ENCODE measurements around the gene POLR1F. TPM values are rescaled to one million over a fixed set of nuclear protein-coding genes. Genes with fewer than 3 reads are reported as not detected.

Gene POLR1F
- total RNA-seq, 1 experiment from 2014 or later = 21.1 TPM

DNA sequence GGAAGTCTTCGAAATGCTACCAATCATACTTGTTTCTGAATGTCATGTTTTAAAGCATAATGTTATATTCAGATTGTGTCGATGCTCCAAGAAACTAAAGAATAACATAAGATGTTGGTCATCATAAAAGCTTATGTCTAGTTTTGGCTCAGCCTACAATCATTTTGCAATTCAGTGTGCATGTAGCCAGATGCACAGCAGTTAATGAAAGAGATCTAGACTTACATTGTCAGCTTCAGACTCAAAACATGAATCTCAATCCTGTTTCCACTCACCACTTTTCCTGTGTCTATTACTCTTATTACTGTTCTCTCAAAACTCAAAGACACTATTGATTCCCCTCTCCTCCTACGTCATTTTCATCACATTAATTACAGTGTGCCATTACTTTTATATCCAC, 43.2 kb upstream of the POLR1F start:
- ATAC-seq (no peak), DNase-seq (ENCODE audit: low read depth, low spot score) (no peak)
- Histone ChIP-seq H3K36me3 (ENCODE audit: control insufficient read depth in 1 of 2, insufficient read depth in 2 of 2, low read length in 2 of 2) (no peaks in the 10 kb centered on the region), H3K4me1 (ENCODE audit: control insufficient read depth in 1 of 2, insufficient read depth in 2 of 2, low read length in 2 of 2) (no peaks in the 10 kb centered on the region), H3K9me3 (ENCODE audit: control insufficient read depth in 1 of 2, insufficient read depth in 1 of 2, low read depth in 1 of 2, low read length in 2 of 2) (no peaks in the 10 kb centered on the region), H3K27me3 (ENCODE audit: insufficient read depth, low read length) (no peaks in the 10 kb centered on the region), H4K20me1 (ENCODE audit: insufficient read depth) (no peaks in the 10 kb centered on the region), H3K4me2 (ENCODE audit: low read length) (no peak overlapping the region), H2AFZ (ENCODE audit: low read depth, low read length, poor library complexity, severe bottlenecking) (no peak overlapping the region), H3K9ac (ENCODE audit: low read length) (no peak overlapping the region), H3K9me2 (ENCODE audit: insufficient read depth) (no peaks in the 10 kb centered on the region), H3K79me2 (ENCODE audit: insufficient read depth, low read length) (no peaks in the 10 kb centered on the region), H3K4me3 (replicated peaks in 1 of 2; ENCODE audit: low read depth in 1 of 2, low read length in 2 of 2) (no peak overlapping the region), H3K27ac (ENCODE audit: low read depth, low read length) (no peak overlapping the region)
- no TSS peak for BruUV-seq (replicated peaks)
- POLR2A ChIA-PET = no interaction called here
- CTCF ChIA-PET = interaction anchor here (1.3 kb wide), 1 partner anchor 846 kb away, joined by 5 read pairs; no protein-coding TSS in a partner anchor
- intact Hi-C loops (cut with micrococcal nuclease) = loop anchor here (10.0 kb wide), 1 partner anchor 223 kb away; no protein-coding TSS in a partner anchor
- RAD21 ChIA-PET (ENCODE audit: low non-redundant PET in 1 of 2, low total read pairs in 2 of 2, uncharacterized antibody in 2 of 2, unreplicated experiment in 2 of 2) = no interaction called here
- TF ChIP-seq ZNF274 (IDR thresholded peaks at IDR 0.05; ENCODE audit: low read depth, low read length) (no peak), POLR2AphosphoS5 (IDR thresholded peaks at IDR 0.05; ENCODE audit: low read depth, low read length) (no peak), EGR1 (IDR thresholded peaks at IDR 0.05; ENCODE audit: low read depth) (no peak), SRF (IDR thresholded peaks at IDR 0.05; ENCODE audit: low read depth) (no peak), RAD21 (IDR thresholded peaks at IDR 0.05; ENCODE audit: low read depth) (no peak), CEBPB (IDR thresholded peaks at IDR 0.05; ENCODE audit: low read depth) (no peak), SP1 (IDR thresholded peaks at IDR 0.05; ENCODE audit: low read depth) (no peak), SIN3A (IDR thresholded peaks at IDR 0.05; ENCODE audit: low read depth) (no peak), ZFX (IDR thresholded peaks at IDR 0.05) (no peak), EZH2 (IDR thresholded peaks at IDR 0.05) (no peak), EZH2phosphoT487 (IDR thresholded peaks at IDR 0.05; ENCODE audit: borderline replicate concordance) (no peak), ELF1 (IDR thresholded peaks at IDR 0.05; ENCODE audit: borderline replicate concordance, low read depth) (no peak), POLR2A (IDR thresholded peaks at IDR 0.05; ENCODE audit: borderline replicate concordance, extremely low read depth, insufficient read depth, insufficient read length) (no peak), JUND (IDR thresholded peaks at IDR 0.05) (no peak)
- TF ChIP-seq, protein P1, sequence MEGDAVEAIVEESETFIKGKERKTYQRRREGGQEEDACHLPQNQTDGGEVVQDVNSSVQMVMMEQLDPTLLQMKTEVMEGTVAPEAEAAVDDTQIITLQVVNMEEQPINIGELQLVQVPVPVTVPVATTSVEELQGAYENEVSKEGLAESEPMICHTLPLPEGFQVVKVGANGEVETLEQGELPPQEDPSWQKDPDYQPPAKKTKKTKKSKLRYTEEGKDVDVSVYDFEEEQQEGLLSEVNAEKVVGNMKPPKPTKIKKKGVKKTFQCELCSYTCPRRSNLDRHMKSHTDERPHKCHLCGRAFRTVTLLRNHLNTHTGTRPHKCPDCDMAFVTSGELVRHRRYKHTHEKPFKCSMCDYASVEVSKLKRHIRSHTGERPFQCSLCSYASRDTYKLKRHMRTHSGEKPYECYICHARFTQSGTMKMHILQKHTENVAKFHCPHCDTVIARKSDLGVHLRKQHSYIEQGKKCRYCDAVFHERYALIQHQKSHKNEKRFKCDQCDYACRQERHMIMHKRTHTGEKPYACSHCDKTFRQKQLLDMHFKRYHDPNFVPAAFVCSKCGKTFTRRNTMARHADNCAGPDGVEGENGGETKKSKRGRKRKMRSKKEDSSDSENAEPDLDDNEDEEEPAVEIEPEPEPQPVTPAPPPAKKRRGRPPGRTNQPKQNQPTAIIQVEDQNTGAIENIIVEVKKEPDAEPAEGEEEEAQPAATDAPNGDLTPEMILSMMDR (IDR thresholded peaks at IDR 0.05 in 2 of 3, conservative IDR thresholded peaks at IDR 0.05 in 1 of 3; ENCODE audit: borderline replicate concordance in 1 of 3, insufficient read depth in 1 of 3, low read depth in 2 of 3, low read length in 2 of 3) = no peak
- TF ChIP-seq, protein P2, sequence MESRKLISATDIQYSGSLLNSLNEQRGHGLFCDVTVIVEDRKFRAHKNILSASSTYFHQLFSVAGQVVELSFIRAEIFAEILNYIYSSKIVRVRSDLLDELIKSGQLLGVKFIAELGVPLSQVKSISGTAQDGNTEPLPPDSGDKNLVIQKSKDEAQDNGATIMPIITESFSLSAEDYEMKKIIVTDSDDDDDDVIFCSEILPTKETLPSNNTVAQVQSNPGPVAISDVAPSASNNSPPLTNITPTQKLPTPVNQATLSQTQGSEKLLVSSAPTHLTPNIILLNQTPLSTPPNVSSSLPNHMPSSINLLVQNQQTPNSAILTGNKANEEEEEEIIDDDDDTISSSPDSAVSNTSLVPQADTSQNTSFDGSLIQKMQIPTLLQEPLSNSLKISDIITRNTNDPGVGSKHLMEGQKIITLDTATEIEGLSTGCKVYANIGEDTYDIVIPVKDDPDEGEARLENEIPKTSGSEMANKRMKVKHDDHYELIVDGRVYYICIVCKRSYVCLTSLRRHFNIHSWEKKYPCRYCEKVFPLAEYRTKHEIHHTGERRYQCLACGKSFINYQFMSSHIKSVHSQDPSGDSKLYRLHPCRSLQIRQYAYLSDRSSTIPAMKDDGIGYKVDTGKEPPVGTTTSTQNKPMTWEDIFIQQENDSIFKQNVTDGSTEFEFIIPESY (IDR thresholded peaks at IDR 0.05; ENCODE audit: extremely low read depth, insufficient replicate concordance, low read length) = no peak
- TF ChIP-seq, protein P3, sequence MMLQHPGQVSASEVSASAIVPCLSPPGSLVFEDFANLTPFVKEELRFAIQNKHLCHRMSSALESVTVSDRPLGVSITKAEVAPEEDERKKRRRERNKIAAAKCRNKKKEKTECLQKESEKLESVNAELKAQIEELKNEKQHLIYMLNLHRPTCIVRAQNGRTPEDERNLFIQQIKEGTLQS (IDR thresholded peaks at IDR 0.05) = no peak
- TF ChIP-seq, protein P4, sequence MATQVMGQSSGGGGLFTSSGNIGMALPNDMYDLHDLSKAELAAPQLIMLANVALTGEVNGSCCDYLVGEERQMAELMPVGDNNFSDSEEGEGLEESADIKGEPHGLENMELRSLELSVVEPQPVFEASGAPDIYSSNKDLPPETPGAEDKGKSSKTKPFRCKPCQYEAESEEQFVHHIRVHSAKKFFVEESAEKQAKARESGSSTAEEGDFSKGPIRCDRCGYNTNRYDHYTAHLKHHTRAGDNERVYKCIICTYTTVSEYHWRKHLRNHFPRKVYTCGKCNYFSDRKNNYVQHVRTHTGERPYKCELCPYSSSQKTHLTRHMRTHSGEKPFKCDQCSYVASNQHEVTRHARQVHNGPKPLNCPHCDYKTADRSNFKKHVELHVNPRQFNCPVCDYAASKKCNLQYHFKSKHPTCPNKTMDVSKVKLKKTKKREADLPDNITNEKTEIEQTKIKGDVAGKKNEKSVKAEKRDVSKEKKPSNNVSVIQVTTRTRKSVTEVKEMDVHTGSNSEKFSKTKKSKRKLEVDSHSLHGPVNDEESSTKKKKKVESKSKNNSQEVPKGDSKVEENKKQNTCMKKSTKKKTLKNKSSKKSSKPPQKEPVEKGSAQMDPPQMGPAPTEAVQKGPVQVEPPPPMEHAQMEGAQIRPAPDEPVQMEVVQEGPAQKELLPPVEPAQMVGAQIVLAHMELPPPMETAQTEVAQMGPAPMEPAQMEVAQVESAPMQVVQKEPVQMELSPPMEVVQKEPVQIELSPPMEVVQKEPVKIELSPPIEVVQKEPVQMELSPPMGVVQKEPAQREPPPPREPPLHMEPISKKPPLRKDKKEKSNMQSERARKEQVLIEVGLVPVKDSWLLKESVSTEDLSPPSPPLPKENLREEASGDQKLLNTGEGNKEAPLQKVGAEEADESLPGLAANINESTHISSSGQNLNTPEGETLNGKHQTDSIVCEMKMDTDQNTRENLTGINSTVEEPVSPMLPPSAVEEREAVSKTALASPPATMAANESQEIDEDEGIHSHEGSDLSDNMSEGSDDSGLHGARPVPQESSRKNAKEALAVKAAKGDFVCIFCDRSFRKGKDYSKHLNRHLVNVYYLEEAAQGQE (IDR thresholded peaks at IDR 0.05; ENCODE audit: low read depth) = no peak
